NCI-H510A (cell line): Measurements from ENCODE around the gene SPATA20.

Experiments used
- DNase-seq: peaks from one replicate; lab custom pipeline; 2025; lab: John Stamatoyannopoulos, UW

The SPATA20 gene

GRCh38 chr17:50579399-50579798 lies 32.4 kb downstream of the SPATA20 start:
- DNase-seq = no peak

GRCh38 chr17:50580646-50581045 lies 33.7 kb downstream of the SPATA20 start:
- DNase-seq = no peak

GRCh38 chr17:50581316-50581715 lies 34.3 kb downstream of the SPATA20 start:
- no peak for DNase-seq

- no peak for DNase-seq
Observed at GRCh38 chr17:50582741-50583140, 35.8 kb downstream of the SPATA20 start.

GRCh38 chr17:50583641-50584040 lies 36.7 kb downstream of the SPATA20 start:
- no peak for DNase-seq

GRCh38 chr17:50584116-50584515 lies 37.1 kb downstream of the SPATA20 start:
- DNase-seq = no peak

- no peak for DNase-seq
Observed at GRCh38 chr17:50584749-50585148, 37.8 kb downstream of the SPATA20 start.

GRCh38 chr17:50585346-50585745 lies 38.4 kb downstream of the SPATA20 start:
- DNase-seq = no peak

- no peak for DNase-seq
Observed at GRCh38 chr17:50585891-50586290, 38.9 kb downstream of the SPATA20 start.

- DNase-seq = no peak
Observed at GRCh38 chr17:50586421-50587247, 39.7 kb downstream of the SPATA20 start.

- no peak for DNase-seq
Observed at GRCh38 chr17:50587571-50587970, 40.6 kb downstream of the SPATA20 start.

- no peak for DNase-seq
Observed at GRCh38 chr17:50588391-50589049, 41.5 kb downstream of the SPATA20 start.

- DNase-seq = no peak
Observed at GRCh38 chr17:50589095-50589705, 42.2 kb downstream of the SPATA20 start.

- DNase-seq = no peak
Observed at GRCh38 chr17:50590946-50591737, 44.2 kb downstream of the SPATA20 start.

- peak; percentile 96 for DNase-seq
Observed at GRCh38 chr17:50593321-50593720, 46.3 kb downstream of the SPATA20 start.

GRCh38 chr17:50594128-50594823 lies 47.3 kb downstream of the SPATA20 start:
- DNase-seq = no peak

- no peak for DNase-seq
Observed at GRCh38 chr17:50594892-50595291, 47.9 kb downstream of the SPATA20 start.

- peak; percentile 19 for DNase-seq
Observed at GRCh38 chr17:50596191-50597037, 49.4 kb downstream of the SPATA20 start.

- no peak for DNase-seq
Observed at GRCh38 chr17:50598487-50598886, 51.5 kb downstream of the SPATA20 start.

- no peak for DNase-seq
Observed at GRCh38 chr17:50599606-50600005, 52.6 kb downstream of the SPATA20 start.
